Neuron (in vitro differentiated cells): ENCODE results near the gene DMAC2L.
"Not testable (repeated sequence)": the region's sequence is repeated elsewhere in the genome, so short reads cannot be mapped to it uniquely, and the experiment has no call there.

Experiments
- H2AFZ ChIP-seq: one replicate; pipeline ENCODE4 v1.6.1; 2013; ENCODE audit warnings: low read depth, mild to moderate bottlenecking, inconsistent platforms, low read length, moderate library complexity
- H3K27me3 ChIP-seq: one replicate; pipeline ENCODE4 v1.6.1; 2013; ENCODE audit warnings: low read length; ENCODE audit not compliant: insufficient read depth
- H3K36me3 ChIP-seq: one replicate; pipeline ENCODE4 v1.6.1; 2013; ENCODE audit warnings: low read length; ENCODE audit not compliant: insufficient read depth
- H3K4me1 ChIP-seq: one replicate; pipeline ENCODE4 v1.6.1; 2013; ENCODE audit warnings: low read length; ENCODE audit not compliant: insufficient read depth
- H3K4me3 ChIP-seq: 2 replicates; pipeline ENCODE4 v1.5.1; 2013; ENCODE audit warnings: mild to moderate bottlenecking, low read length, moderate library complexity
- H3K9me3 ChIP-seq: one replicate; pipeline ENCODE4 v1.6.1; 2013; ENCODE audit warnings: low read length

Gene DMAC2L

GRCh38 chr14:50350975-50351374 lies 38.9 kb downstream of the DMAC2L start:
- H3K36me3 ChIP-seq: no peaks in the 10 kb centered on the region

GRCh38 chr14:50352584-50352983 lies 40.5 kb downstream of the DMAC2L start:
- Histone ChIP-seq H3K27me3 (no peaks in the 10 kb centered on the region), H3K9me3 (no peaks in the 10 kb centered on the region), H3K36me3 (no peaks in the 10 kb centered on the region), H3K4me1 (no peaks in the 10 kb centered on the region), H2AFZ (no peak overlapping the region), H3K4me3 (no peak overlapping the region)

More at GRCh38 chr14:50350975-50351374, 38.9 kb downstream of the DMAC2L start:
- H2AFZ ChIP-seq: no peak overlapping the region
- peaks cover 2% of the 10 kb centered on the region for H3K4me1 ChIP-seq
- H3K27me3 ChIP-seq: no peaks in the 10 kb centered on the region
- no peaks in the 10 kb centered on the region for H3K9me3 ChIP-seq
- no peak overlapping the region for H3K4me3 ChIP-seq

GRCh38 chr14:50353126-50353525 lies 41.0 kb downstream of the DMAC2L start:
- Histone ChIP-seq H3K4me1 (no peaks in the 10 kb centered on the region), H2AFZ (no peak overlapping the region), H3K36me3 (no peaks in the 10 kb centered on the region), H3K9me3 (no peaks in the 10 kb centered on the region), H3K27me3 (no peaks in the 10 kb centered on the region), H3K4me3 (no peak overlapping the region)

GRCh38 chr14:50354527-50354926 lies 42.4 kb downstream of the DMAC2L start:
- H3K27me3 ChIP-seq: no peaks in the 10 kb centered on the region
- H2AFZ ChIP-seq: no peak overlapping the region
- H3K9me3 ChIP-seq: no peaks in the 10 kb centered on the region
- no peak overlapping the region for H3K4me3 ChIP-seq
- H3K36me3 ChIP-seq: no peaks in the 10 kb centered on the region
- no peaks in the 10 kb centered on the region for H3K4me1 ChIP-seq

GRCh38 chr14:50355692-50356091 lies 43.6 kb downstream of the DMAC2L start:
- Histone ChIP-seq H2AFZ (no peak overlapping the region), H3K36me3 (no peaks in the 10 kb centered on the region), H3K4me3 (no peak overlapping the region), H3K4me1 (no peaks in the 10 kb centered on the region), H3K9me3 (no peaks in the 10 kb centered on the region), H3K27me3 (no peaks in the 10 kb centered on the region)

GRCh38 chr14:50356283-50356682 lies 44.2 kb downstream of the DMAC2L start:
- not testable (repeated sequence) for H3K36me3 ChIP-seq, H3K4me1 ChIP-seq, H3K27me3 ChIP-seq, H2AFZ ChIP-seq, H3K9me3 ChIP-seq, H3K4me3 ChIP-seq

- Histone ChIP-seq H3K4me1 (no peaks in the 10 kb centered on the region), H3K9me3 (no peaks in the 10 kb centered on the region), H3K36me3 (no peaks in the 10 kb centered on the region), H2AFZ (no peak overlapping the region), H3K27me3 (no peaks in the 10 kb centered on the region), H3K4me3 (no peak overlapping the region)
Observed at GRCh38 chr14:50357124-50357523, 45.0 kb downstream of the DMAC2L start.

- no peaks in the 10 kb centered on the region for H3K9me3 ChIP-seq
- no peaks in the 10 kb centered on the region for H3K36me3 ChIP-seq
- H3K27me3 ChIP-seq: no peaks in the 10 kb centered on the region
- no peak overlapping the region for H3K4me3 ChIP-seq
- no peak overlapping the region for H2AFZ ChIP-seq
- H3K4me1 ChIP-seq: no peaks in the 10 kb centered on the region
Observed at GRCh38 chr14:50357753-50358395, 45.8 kb downstream of the DMAC2L start.

- Histone ChIP-seq H3K4me3 (no peak overlapping the region), H2AFZ (no peak overlapping the region), H3K36me3 (no peaks in the 10 kb centered on the region), H3K27me3 (no peaks in the 10 kb centered on the region), H3K4me1 (no peaks in the 10 kb centered on the region), H3K9me3 (no peaks in the 10 kb centered on the region)
Observed at GRCh38 chr14:50359631-50360030, 47.5 kb downstream of the DMAC2L start.

GRCh38 chr14:50360093-50360492 lies 48.0 kb downstream of the DMAC2L start:
- Histone ChIP-seq H3K4me3 (no peak overlapping the region), H3K27me3 (no peaks in the 10 kb centered on the region), H3K4me1 (no peaks in the 10 kb centered on the region), H2AFZ (no peak overlapping the region), H3K9me3 (no peaks in the 10 kb centered on the region), H3K36me3 (no peaks in the 10 kb centered on the region)

GRCh38 chr14:50360851-50361250 lies 48.7 kb downstream of the DMAC2L start:
- Histone ChIP-seq H3K36me3 (no peaks in the 10 kb centered on the region), H2AFZ (no peak overlapping the region), H3K4me1 (no peaks in the 10 kb centered on the region), H3K4me3 (no peak overlapping the region), H3K9me3 (no peaks in the 10 kb centered on the region), H3K27me3 (no peaks in the 10 kb centered on the region)

GRCh38 chr14:50361473-50362403 lies 49.6 kb downstream of the DMAC2L start:
- H3K4me1 ChIP-seq, H3K36me3 ChIP-seq, H3K9me3 ChIP-seq, H2AFZ ChIP-seq, H3K27me3 ChIP-seq, H3K4me3 ChIP-seq: not testable (repeated sequence)

GRCh38 chr14:50362764-50363713 lies 50.9 kb downstream of the DMAC2L start:
- H3K4me1 ChIP-seq: no peaks in the 10 kb centered on the region
- H3K27me3 ChIP-seq: no peaks in the 10 kb centered on the region
- H3K4me3 ChIP-seq: no peak overlapping the region
- no peak overlapping the region for H2AFZ ChIP-seq
- H3K9me3 ChIP-seq: no peaks in the 10 kb centered on the region
- no peaks in the 10 kb centered on the region for H3K36me3 ChIP-seq
